H9 (cell line): Measurements from ENCODE around the gene ZNF839. TPM values are rescaled to one million over a fixed set of nuclear protein-coding genes. Genes with fewer than 3 reads are reported as not detected.

Source experiments
- DNase-seq: peaks from one replicate; pipeline ENCODE4 v3.0.0-alpha.2; 2017
- H2AFZ ChIP-seq: one replicate; pipeline ENCODE4 v1.6.1; 2013; ENCODE audit warnings: mild to moderate bottlenecking, low read length, control low read depth, moderate library complexity
- H2AK5ac ChIP-seq: 2 replicates; pipeline ENCODE4 v1.6.1; 2013; ENCODE audit warnings: low read length, control low read depth, mixed read lengths; ENCODE audit not compliant: insufficient read length
- H2BK120ac ChIP-seq: one replicate; pipeline ENCODE4 v1.6.1; 2013; ENCODE audit warnings: low read depth, mild to moderate bottlenecking, low read length, control low read depth, inconsistent platforms; ENCODE audit not compliant: poor library complexity, severe bottlenecking
- H2BK12ac ChIP-seq: 2 replicates; pipeline ENCODE4 v1.6.1; 2013; ENCODE audit warnings: low read length, control low read depth, mixed read lengths, low read depth; ENCODE audit not compliant: insufficient read length
- H2BK15ac ChIP-seq: 2 replicates; pipeline ENCODE4 v1.6.1; 2013; ENCODE audit warnings: low read depth, low read length, control low read depth
- H2BK20ac ChIP-seq: one replicate; pipeline ENCODE4 v1.6.1; 2013; ENCODE audit warnings: low read depth, mild to moderate bottlenecking, low read length, control low read depth, inconsistent platforms; ENCODE audit not compliant: poor library complexity, severe bottlenecking
- H2BK5ac ChIP-seq: 2 replicates; pipeline ENCODE4 v1.6.1; 2013; ENCODE audit warnings: low read length, control low read depth, mixed read lengths; ENCODE audit not compliant: insufficient read length
- H3K14ac ChIP-seq: 2 replicates; pipeline ENCODE4 v1.6.1; 2013; ENCODE audit warnings: low read length, control low read depth; ENCODE audit not compliant: insufficient read depth
- H3K18ac ChIP-seq: 2 replicates; pipeline ENCODE4 v1.6.1; 2013; ENCODE audit warnings: low read depth, mild to moderate bottlenecking, mixed read lengths, low read length, control low read depth; ENCODE audit not compliant: insufficient read length
- H3K23ac ChIP-seq: 2 replicates; pipeline ENCODE4 v1.6.1; 2013; ENCODE audit warnings: low read length, control low read depth, mixed read lengths, low read depth; ENCODE audit not compliant: insufficient read length
- H3K23me2 ChIP-seq: 2 replicates; pipeline ENCODE4 v1.6.1; 2013; ENCODE audit warnings: low read depth, mild to moderate bottlenecking, mixed read lengths, low read length, control low read depth; ENCODE audit not compliant: insufficient read length, poor library complexity, severe bottlenecking
- H3K27ac ChIP-seq: 2 replicates; pipeline ENCODE4 v1.5.1; 2013; ENCODE audit warnings: low read length, control low read depth, mixed read lengths, low read depth; ENCODE audit not compliant: insufficient read length
- H3K27me3 ChIP-seq: 2 replicates; pipeline ENCODE4 v1.6.1; 2013; ENCODE audit warnings: low read length, control low read depth, inconsistent platforms; ENCODE audit not compliant: insufficient read depth
- H3K4ac ChIP-seq: 2 replicates; pipeline ENCODE4 v1.6.1; 2013; ENCODE audit warnings: low read depth, mild to moderate bottlenecking, control low read depth, inconsistent platforms, low read length, moderate library complexity
- H3K4me1 ChIP-seq: 2 replicates; pipeline ENCODE4 v1.6.1; 2013; ENCODE audit warnings: low read length, control low read depth, inconsistent platforms; ENCODE audit not compliant: insufficient read depth
- H3K4me2 ChIP-seq: 2 replicates; pipeline ENCODE4 v1.6.1; 2013; ENCODE audit warnings: low read length, control low read depth, mixed read lengths; ENCODE audit not compliant: insufficient read length, insufficient read depth
- H3K56ac ChIP-seq: 2 replicates; pipeline ENCODE4 v1.6.1; 2013; ENCODE audit warnings: low read depth, mild to moderate bottlenecking, mixed read lengths, low read length, control low read depth; ENCODE audit not compliant: insufficient read length
- H3K79me1 ChIP-seq: 2 replicates; pipeline ENCODE4 v1.6.1; 2013; ENCODE audit warnings: low read depth, mild to moderate bottlenecking, moderate library complexity, low read length, control low read depth, inconsistent platforms; ENCODE audit not compliant: insufficient read depth, poor library complexity, severe bottlenecking
- H3K79me2 ChIP-seq: 2 replicates; pipeline ENCODE4 v1.6.1; 2013; ENCODE audit warnings: low read length, control low read depth, inconsistent platforms; ENCODE audit not compliant: insufficient read depth
- H3K9ac ChIP-seq: 2 replicates; pipeline ENCODE4 v1.6.1; 2013; ENCODE audit warnings: low read length, control low read depth, mixed read lengths; ENCODE audit not compliant: insufficient read length; ENCODE audit errors: extremely low read depth
- H3K9me3 ChIP-seq: one replicate; pipeline ENCODE4 v1.6.1; 2013; ENCODE audit warnings: low read depth, low read length, inconsistent platforms; ENCODE audit not compliant: control insufficient read depth
- H3T11ph ChIP-seq: one replicate; pipeline ENCODE4 v1.6.1; 2013; ENCODE audit warnings: mild to moderate bottlenecking, low read length, control low read depth, inconsistent platforms
- H4K20me1 ChIP-seq: one replicate; pipeline ENCODE4 v1.6.1; 2013; ENCODE audit not compliant: control insufficient read depth, insufficient read length, insufficient read depth
- H4K5ac ChIP-seq: 2 replicates; pipeline ENCODE4 v1.6.1; 2013; ENCODE audit warnings: low read depth, mild to moderate bottlenecking, mixed read lengths, low read length, control low read depth; ENCODE audit not compliant: insufficient read length
- H4K8ac ChIP-seq: replicated peaks from 2 replicates; pipeline ENCODE4 v1.6.1; 2013; ENCODE audit warnings: low read length, control low read depth, mixed read lengths, low read depth; ENCODE audit not compliant: insufficient read length
- H4K91ac ChIP-seq: 2 replicates; pipeline ENCODE4 v1.6.1; 2013; ENCODE audit warnings: low read depth, mild to moderate bottlenecking, moderate library complexity, mixed read lengths, low read length, control low read depth; ENCODE audit not compliant: insufficient read length
- H3K27ac Mint-ChIP-seq, 3 experiments: 2 replicates in 2 of 3; 3 replicates in 1 of 3; pipeline ENCODE4 v1.8.0; 2020 to 2021; ENCODE audit warnings: mixed read lengths in 3 of 3, mild to moderate bottlenecking in 1 of 3, moderate library complexity in 1 of 3
- H3K27me3 Mint-ChIP-seq: 2 replicates; pipeline ENCODE4 v1.8.0; 2021; ENCODE audit warnings: low read depth, mild to moderate bottlenecking, moderate library complexity, mixed read lengths
- H3K36me3 Mint-ChIP-seq, 3 experiments: 2 replicates in 2 of 3; 3 replicates in 1 of 3; pipeline ENCODE4 v1.8.0; 2020 to 2021; ENCODE audit warnings: low read depth in 3 of 3, mixed read lengths in 3 of 3; ENCODE audit not compliant: insufficient read depth in 1 of 3
- H3K4me1 Mint-ChIP-seq, 2 experiments: 2 replicates each; pipeline ENCODE4 v1.8.0; 2020; ENCODE audit warnings: mixed read lengths in 2 of 2
- H3K4me3 Mint-ChIP-seq, 2 experiments: 2 replicates in 1 of 2; 3 replicates in 1 of 2; pipeline ENCODE4 v1.8.0; 2020 to 2021; ENCODE audit warnings: mild to moderate bottlenecking in 2 of 2, mixed read lengths in 2 of 2, moderate library complexity in 1 of 2
- H3K9me3 Mint-ChIP-seq, 2 experiments: 2 replicates in 1 of 2; 3 replicates in 1 of 2; pipeline ENCODE4 v1.8.0; 2020; ENCODE audit warnings: mild to moderate bottlenecking in 2 of 2, mixed read lengths in 2 of 2, moderate library complexity in 1 of 2
- CTCF ChIP-seq: fragments of 200-600 bp; sonication (generic); conservative IDR thresholded peaks from 3 replicates; pipeline ENCODE4 v1.8.0; 2021; ENCODE audit warnings: antibody characterized with exemption, mild to moderate bottlenecking
- WGBS: extraction: QIAGEN DNeasy Blood & Tissue Kit; methylation state at CpG from one replicate; pipeline ENCODE4 v1.1.7; 2013; ENCODE audit warnings: missing lambda C conversion rate, low lambda C conversion rate, mixed read lengths; ENCODE audit not compliant: insufficient read length; ENCODE audit errors: extremely low coverage; 5-methylcytosine and 5-hydroxymethylcytosine counted together
- total RNA-seq: library from RNA; stranded (reverse); gene quantifications from 2 replicates; pipeline ENCODE4 v1.2.1, GENCODE V29; 2021

The ZNF839 gene
- total RNA-seq, 1 experiment from 2014 or later = 9.4 TPM

GRCh38 chr14:102389246-102389645 lies 69.7 kb downstream of the ZNF839 start:
- WGBS = no CpG with 5 or more reads among the region's 2 CpGs
- no peak for TF ChIP-seq CTCF

More at GRCh38 chr14:102389246-102389645, 69.7 kb downstream of the ZNF839 start:
- Mint-ChIP-seq H3K27me3 (no peaks in the 10 kb centered on the region), H3K36me3 (peaks cover 1 to 4% (median 2%) of the 10 kb centered on the region in 3 experiments; a peak in 4 of 7 replicates), H3K9me3 (no peaks in the 10 kb centered on the region; a peak in 1 of 5 replicates), H3K27ac (no peak overlapping the region), H3K4me3 (no peak overlapping the region), H3K4me1 (peaks cover 7 to 8% of the 10 kb centered on the region in 2 experiments)
- Histone ChIP-seq H3K27me3 (no peaks in the 10 kb centered on the region), H4K8ac (no peak overlapping the region), H3K4ac (no peak overlapping the region), H2BK5ac (no peak overlapping the region), H2AFZ (no peak overlapping the region), H3K23me2 (no peaks in the 10 kb centered on the region), H3K18ac (no peak overlapping the region), H2BK120ac (no peak overlapping the region), H4K5ac (no peak overlapping the region), H2BK20ac (no peak overlapping the region), H3K79me2 (no peaks in the 10 kb centered on the region), H3T11ph (no peak overlapping the region), H3K4me1 (no peaks in the 10 kb centered on the region; the same call in 1 of the 2 replicates), H3K27ac (no peak overlapping the region), H2BK12ac (no peak overlapping the region), H3K9me3 (no peaks in the 10 kb centered on the region), H2BK15ac (no peak overlapping the region), H3K9ac (no peak overlapping the region), H3K14ac (no peak overlapping the region), H3K56ac (no peak overlapping the region), H3K23ac (no peak overlapping the region), H4K20me1 (no peaks in the 10 kb centered on the region), H3K79me1 (no peaks in the 10 kb centered on the region), H4K91ac (no peak overlapping the region), H3K4me2 (no peak overlapping the region), H2AK5ac (no peak overlapping the region)
- DNase-seq = no peak
